IMR-90 (cell line): ENCODE measurements around the gene INPP5D. TPM values are rescaled to one million over a fixed set of nuclear protein-coding genes. Genes with fewer than 3 reads are reported as not detected.

Experiments
- ATAC-seq: fragments of 200-7000 bp; cut with Tn5 transposase; 2 replicates; pipeline ENCODE4 v1.9.1; 2020; ENCODE audit warnings: low read depth, mild to moderate bottlenecking, moderate library complexity
- BruUV-seq: library from RNA; stranded (reverse); fragments of 400-500 nt; replicated peaks from 2 replicates; lab custom pipeline; 2021; lab: Mats Ljungman, UMichigan
- CTCF ChIA-PET: fragments of 300-600 bp; formaldehyde crosslinking; extraction: SDS; loops from one replicate; lab custom pipeline; 2021; ENCODE audit warnings: antibody characterized with exemption; lab: Yijun Ruan, JAX
- POLR2A ChIA-PET: fragments of 300-600 bp; sonication (Branson Sonifier 250); formaldehyde crosslinking; loops from one replicate; lab custom pipeline; 2022; ENCODE audit warnings: antibody characterized with exemption; ENCODE audit not compliant: unreplicated experiment; lab: Charles Lee
- DNase-seq: peaks from one replicate; pipeline ENCODE4 v3.0.0; 2013
- H2AFZ ChIP-seq: replicated peaks from 2 replicates; pipeline ENCODE3; 2013; ENCODE audit warnings: low read length, mild to moderate bottlenecking; ENCODE audit not compliant: poor library complexity
- H2AK5ac ChIP-seq: 2 replicates; pipeline ENCODE4 v1.6.1; 2013; ENCODE audit warnings: low read depth, low read length, inconsistent platforms
- H2AK9ac ChIP-seq: replicated peaks from 2 replicates; pipeline ENCODE3; 2013; ENCODE audit warnings: mild to moderate bottlenecking, low read depth, low read length, moderate library complexity; ENCODE audit not compliant: poor library complexity
- H2BK120ac ChIP-seq: 2 replicates; pipeline ENCODE4 v1.6.1; 2013; ENCODE audit warnings: low read depth, low read length, inconsistent platforms
- H2BK15ac ChIP-seq: 3 replicates; pipeline ENCODE4 v1.6.1; 2013; ENCODE audit warnings: low read depth, low read length, inconsistent platforms
- H2BK20ac ChIP-seq: 2 replicates; pipeline ENCODE4 v1.6.1; 2013; ENCODE audit warnings: low read depth, mild to moderate bottlenecking, inconsistent platforms, low read length, moderate library complexity
- H2BK5ac ChIP-seq: 2 replicates; pipeline ENCODE4 v1.6.1; 2013; ENCODE audit warnings: mild to moderate bottlenecking, low read depth, low read length, inconsistent platforms; ENCODE audit not compliant: poor library complexity, severe bottlenecking
- H3K14ac ChIP-seq: replicated peaks from 2 replicates; pipeline ENCODE4 v1.6.1; 2013; ENCODE audit warnings: low read depth, low read length, inconsistent platforms
- H3K18ac ChIP-seq: 2 replicates; pipeline ENCODE4 v1.6.1; 2013; ENCODE audit warnings: low read depth, low read length, control low read depth
- H3K23ac ChIP-seq: 2 replicates; pipeline ENCODE4 v1.6.1; 2013; ENCODE audit warnings: low read depth, low read length, inconsistent platforms
- H3K27ac ChIP-seq: 2 replicates; pipeline ENCODE4 v1.5.1; 2013; ENCODE audit warnings: mild to moderate bottlenecking, control low read depth, low read length; ENCODE audit not compliant: insufficient read depth
- H3K27me3 ChIP-seq: 2 replicates; pipeline ENCODE4 v1.6.1; 2013; ENCODE audit warnings: low read length; ENCODE audit not compliant: control insufficient read depth, insufficient read depth
- H3K36me3 ChIP-seq: 2 replicates; pipeline ENCODE4 v1.6.1; 2013; ENCODE audit warnings: low read length, mixed read lengths; ENCODE audit not compliant: control insufficient read depth, insufficient read depth
- H3K4ac ChIP-seq: 2 replicates; pipeline ENCODE4 v1.6.1; 2013; ENCODE audit warnings: low read depth, low read length, inconsistent platforms
- H3K4me1 ChIP-seq: 2 replicates; pipeline ENCODE4 v1.6.1; 2013; ENCODE audit warnings: low read length, mixed read lengths; ENCODE audit not compliant: control insufficient read depth, insufficient read depth
- H3K4me2 ChIP-seq: 2 replicates; pipeline ENCODE4 v1.6.1; 2013; ENCODE audit warnings: low read depth, mild to moderate bottlenecking, control low read depth, low read length, moderate library complexity
- H3K4me3 ChIP-seq: 2 replicates; pipeline ENCODE4 v1.5.1; 2013; ENCODE audit warnings: low read depth, mild to moderate bottlenecking, control low read depth, low read length, moderate library complexity; ENCODE audit not compliant: insufficient read depth
- H3K56ac ChIP-seq: 2 replicates; pipeline ENCODE4 v1.6.1; 2013; ENCODE audit warnings: low read length, inconsistent platforms; ENCODE audit not compliant: insufficient read depth; ENCODE audit errors: extremely low read depth
- H3K79me1 ChIP-seq, 2 experiments: 2 replicates each; pipeline ENCODE4 v1.6.1; 2013; ENCODE audit warnings: low read length in 2 of 2, inconsistent platforms in 1 of 2, low read depth in 1 of 2
- H3K9ac ChIP-seq: 2 replicates; pipeline ENCODE4 v1.6.1; 2013; ENCODE audit warnings: low read depth, low read length, control low read depth
- H3K9me1 ChIP-seq: 2 replicates; pipeline ENCODE4 v1.6.1; 2013; ENCODE audit warnings: low read length, inconsistent platforms; ENCODE audit not compliant: insufficient read depth
- H3K9me3 ChIP-seq: 2 replicates; pipeline ENCODE4 v1.6.1; 2013; ENCODE audit warnings: low read length; ENCODE audit not compliant: control insufficient read depth, insufficient read depth
- H4K20me1 ChIP-seq: 2 replicates; pipeline ENCODE4 v1.6.1; 2013; ENCODE audit warnings: low read length, inconsistent platforms; ENCODE audit not compliant: insufficient read depth
- H4K5ac ChIP-seq: 2 replicates; pipeline ENCODE4 v1.6.1; 2013; ENCODE audit warnings: mild to moderate bottlenecking, low read depth, low read length, control low read depth
- H4K8ac ChIP-seq, 2 experiments: 2 replicates each; pipeline ENCODE4 v1.6.1; 2013; ENCODE audit warnings: low read depth in 2 of 2, low read length in 2 of 2, control low read depth in 1 of 2, inconsistent platforms in 1 of 2
- H4K91ac ChIP-seq: 2 replicates; pipeline ENCODE4 v1.6.1; 2013; ENCODE audit warnings: low read depth, low read length, inconsistent platforms; ENCODE audit not compliant: insufficient read depth
- BHLHE40 ChIP-seq: fragments of 150-350 bp; IDR thresholded peaks from 2 replicates; pipeline ENCODE4 v1.6.1; 2016; ENCODE audit warnings: mild to moderate bottlenecking, low read depth, low read length
- CEBPB ChIP-seq: IDR thresholded peaks from 2 replicates; pipeline ENCODE4 v1.6.1; 2012; ENCODE audit warnings: low read depth, low read length, improper control_type of control experiment
- CHD1 ChIP-seq: IDR thresholded peaks from 2 replicates; pipeline ENCODE4 v1.6.1; 2012; ENCODE audit warnings: low read depth, low read length, improper control_type of control experiment
- FOS ChIP-seq: fragments of 150-350 bp; IDR thresholded peaks from 2 replicates; pipeline ENCODE4 v1.6.1; 2016; ENCODE audit warnings: low read depth, low read length
- MAFK ChIP-seq: IDR thresholded peaks from 2 replicates; pipeline ENCODE4 v1.6.1; 2012; ENCODE audit warnings: low read depth, low read length, improper control_type of control experiment
- MXI1 ChIP-seq: IDR thresholded peaks from 2 replicates; pipeline ENCODE4 v1.6.1; 2012; ENCODE audit warnings: low read depth, mild to moderate bottlenecking, low read length, moderate library complexity, borderline replicate concordance
- POLR2A ChIP-seq: IDR thresholded peaks from 2 replicates; pipeline ENCODE4 v1.6.1; 2012; ENCODE audit warnings: mild to moderate bottlenecking, low read depth, low read length
- RAD21 ChIP-seq: IDR thresholded peaks from 2 replicates; pipeline ENCODE4 v1.6.1; 2012; ENCODE audit warnings: low read length, improper control_type of control experiment
- RFX5 ChIP-seq: IDR thresholded peaks from 2 replicates; pipeline ENCODE4 v1.8.0; 2012; ENCODE audit warnings: low read depth, mild to moderate bottlenecking, low read length, moderate library complexity
- SMC3 ChIP-seq: fragments of 150-350 bp; IDR thresholded peaks from 2 replicates; pipeline ENCODE4 v1.6.1; 2016; ENCODE audit warnings: low read depth, mild to moderate bottlenecking, antibody characterized with exemption, low read length, moderate library complexity
- WGBS, 2 experiments: methylation state at CpG; one replicate each; pipeline versions ENCODE4 v1.1.5 to v1.1.7; 2013; ENCODE audit warnings: missing lambda C conversion rate in 2 of 2; ENCODE audit not compliant: insufficient read length in 1 of 2; ENCODE audit errors: extremely low coverage in 2 of 2; 5-methylcytosine and 5-hydroxymethylcytosine counted together
- dilution Hi-C: fragments of 300-500 bp; cut with HindIII; formaldehyde crosslinking; loops from one replicate; pipeline ENCODE4 v1.14.3; 2018; ENCODE audit warnings: low sequenced_read_pairs; ENCODE audit not compliant: unreplicated experiment
- in situ Hi-C: fragments of 300-500 bp; cut with MboI; formaldehyde crosslinking; loops from 3 replicates; pipeline ENCODE4 v1.14.3; 2019; ENCODE audit warnings: low sequenced_read_pairs, inconsistent platforms, mixed read lengths
- intact Hi-C: fragments of 100-400 bp; cut with micrococcal nuclease; formaldehyde crosslinking; loops from 2 replicates; pipeline ENCODE4 v1.10.0; 2022
- polyA plus RNA-seq, 3 experiments: library from polyadenylated mRNA; depleted of rRNA; stranded (reverse); fragments of >200 nt; gene quantifications; 2 replicates each; pipeline ENCODE4 v1.2.3, GENCODE V29; 2012; ENCODE audit warnings: low replicate concordance in 1 of 3
- total RNA-seq: library from RNA; depleted of rRNA; stranded (reverse); fragments of >200 nt; gene quantifications from 2 replicates; pipeline ENCODE4 v1.2.3, GENCODE V29; 2012
- TF ChIP-seq, protein P1 (sequence below): fragments of 150-350 bp; IDR thresholded peaks from 2 replicates; pipeline ENCODE4 v1.6.1; 2017; ENCODE audit warnings: mild to moderate bottlenecking, antibody characterized with exemption, low read length, low read depth
- TF ChIP-seq, protein P2 (sequence below): fragments of 150-350 bp; IDR thresholded peaks from 2 replicates; pipeline ENCODE4 v1.6.1; 2016; ENCODE audit warnings: low read depth, mild to moderate bottlenecking, low read length, moderate library complexity, borderline replicate concordance
- TF ChIP-seq, protein P3 (sequence below): conservative IDR thresholded peaks from 2 replicates; pipeline ENCODE4 v1.5.1; 2012; ENCODE audit warnings: mild to moderate bottlenecking, low read depth, low read length, improper control_type of control experiment

The INPP5D gene
- total and polyA plus RNA-seq, 2 of the 4 experiments (the other 2 are of a cell fraction) = 0.18 to 0.29 TPM

DNA sequence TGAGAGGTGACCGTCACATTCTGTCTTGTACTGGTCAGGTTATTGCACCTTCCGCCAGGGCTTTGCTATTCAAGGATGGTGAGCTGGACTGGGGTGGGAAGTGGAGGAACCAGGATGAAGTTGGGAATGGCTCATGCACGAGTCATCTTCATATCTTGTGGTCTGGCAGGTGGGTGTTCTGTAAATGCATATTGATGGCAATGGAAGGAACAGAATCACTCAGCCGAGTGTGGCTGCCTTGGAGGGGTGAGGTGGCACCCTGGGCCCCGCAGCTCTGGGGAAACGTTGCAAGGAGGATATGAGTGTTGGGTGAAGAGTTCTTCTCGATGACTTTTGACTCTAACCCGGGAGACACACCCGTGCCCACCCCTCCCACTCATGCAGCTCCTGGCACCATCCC is 26.5 kb upstream of the INPP5D start (continued):
- TF ChIP-seq CEBPB = no peak
- no peak for TF ChIP-seq MAFK
- no peak for TF ChIP-seq RAD21
- no peak for TF ChIP-seq POLR2A

DNA sequence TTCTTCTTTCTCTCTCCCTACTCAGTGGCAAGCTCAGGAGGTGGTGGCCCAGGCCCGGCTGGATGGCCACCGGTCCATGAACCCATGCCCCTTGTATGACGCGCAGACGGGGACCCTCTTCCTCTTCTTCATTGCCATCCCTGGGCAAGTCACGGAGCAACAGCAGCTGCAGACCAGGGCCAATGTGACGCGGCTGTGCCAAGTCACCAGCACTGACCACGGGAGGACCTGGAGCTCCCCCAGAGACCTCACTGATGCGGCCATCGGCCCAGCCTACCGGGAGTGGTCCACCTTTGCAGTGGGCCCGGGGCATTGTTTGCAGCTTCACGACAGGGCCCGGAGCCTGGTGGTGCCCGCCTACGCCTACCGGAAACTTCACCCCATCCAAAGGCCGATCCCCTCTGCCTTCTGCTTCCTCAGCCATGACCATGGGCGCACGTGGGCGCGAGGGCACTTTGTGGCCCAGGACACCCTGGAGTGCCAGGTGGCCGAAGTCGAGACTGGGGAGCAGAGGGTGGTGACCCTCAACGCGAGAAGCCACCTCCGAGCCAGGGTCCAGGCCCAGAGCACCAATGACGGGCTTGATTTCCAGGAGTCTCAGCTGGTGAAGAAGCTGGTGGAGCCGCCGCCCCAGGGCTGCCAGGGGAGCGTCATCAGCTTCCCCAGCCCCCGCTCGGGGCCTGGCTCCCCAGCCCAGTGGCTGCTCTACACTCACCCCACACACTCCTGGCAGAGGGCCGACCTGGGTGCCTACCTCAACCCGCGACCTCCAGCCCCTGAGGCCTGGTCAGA is 25.9 kb upstream of the INPP5D start:
- CTCF ChIA-PET = no interaction called here
- no peaks in the 10 kb centered on the region for H4K20me1 ChIP-seq
- no peaks in the 10 kb centered on the region for H3K4me1 ChIP-seq
- no peaks in the 10 kb centered on the region for H3K79me1 ChIP-seq
- ATAC-seq (no peak), DNase-seq (no peak)
- H2BK20ac ChIP-seq = no peak overlapping the region
- no peaks in the 10 kb centered on the region for H3K36me3 ChIP-seq
- no peak overlapping the region for H3K56ac ChIP-seq
- no peak overlapping the region for H3K27ac ChIP-seq
- no peak overlapping the region for H3K4ac ChIP-seq
- H3K9me3 ChIP-seq = peaks cover 4% of the 10 kb centered on the region; the same call in 1 of the 2 replicates
- no peak overlapping the region for H2BK5ac ChIP-seq
- dilution Hi-C loops (no loop called here), intact Hi-C loops (no loop called here), in situ Hi-C loops (no loop called here)
- no peak overlapping the region for H2AK5ac ChIP-seq
- H3K23ac ChIP-seq = no peak overlapping the region
- H2BK120ac ChIP-seq = no peak overlapping the region
- H3K9me1 ChIP-seq = peaks cover 8% of the 10 kb centered on the region; the same call in 1 of the 2 replicates
- H4K8ac ChIP-seq = no peak overlapping the region
- no peak overlapping the region for H4K91ac ChIP-seq
- WGBS, 2 experiments = 91% methylated on average over 7 of the region's 37 CpGs; no CpG with 5 or more reads in 1 of the 2 experiments
- H3K27me3 ChIP-seq = peaks cover 3% of the 10 kb centered on the region
- no peak overlapping the region for H3K4me3 ChIP-seq
- H2AK9ac ChIP-seq = no peak overlapping the region
- H3K14ac ChIP-seq = no peak overlapping the region
- POLR2A ChIA-PET = no interaction called here
- no peak overlapping the region for H3K4me2 ChIP-seq
- no peak overlapping the region for H4K5ac ChIP-seq
- H3K9ac ChIP-seq = no peak overlapping the region
- no TSS peak for BruUV-seq
- H2AFZ ChIP-seq = no peak overlapping the region
- no peak overlapping the region for H3K18ac ChIP-seq
- TF ChIP-seq MXI1 (no peak), CEBPB (no peak), RAD21 (no peak), SMC3 (no peak), CHD1 (no peak), BHLHE40 (no peak), POLR2A (no peak), FOS (no peak), RFX5 (no peak), MAFK (no peak)
- TF ChIP-seq, protein P1, sequence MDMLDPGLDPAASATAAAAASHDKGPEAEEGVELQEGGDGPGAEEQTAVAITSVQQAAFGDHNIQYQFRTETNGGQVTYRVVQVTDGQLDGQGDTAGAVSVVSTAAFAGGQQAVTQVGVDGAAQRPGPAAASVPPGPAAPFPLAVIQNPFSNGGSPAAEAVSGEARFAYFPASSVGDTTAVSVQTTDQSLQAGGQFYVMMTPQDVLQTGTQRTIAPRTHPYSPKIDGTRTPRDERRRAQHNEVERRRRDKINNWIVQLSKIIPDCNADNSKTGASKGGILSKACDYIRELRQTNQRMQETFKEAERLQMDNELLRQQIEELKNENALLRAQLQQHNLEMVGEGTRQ = no peak
- TF ChIP-seq, protein P2, sequence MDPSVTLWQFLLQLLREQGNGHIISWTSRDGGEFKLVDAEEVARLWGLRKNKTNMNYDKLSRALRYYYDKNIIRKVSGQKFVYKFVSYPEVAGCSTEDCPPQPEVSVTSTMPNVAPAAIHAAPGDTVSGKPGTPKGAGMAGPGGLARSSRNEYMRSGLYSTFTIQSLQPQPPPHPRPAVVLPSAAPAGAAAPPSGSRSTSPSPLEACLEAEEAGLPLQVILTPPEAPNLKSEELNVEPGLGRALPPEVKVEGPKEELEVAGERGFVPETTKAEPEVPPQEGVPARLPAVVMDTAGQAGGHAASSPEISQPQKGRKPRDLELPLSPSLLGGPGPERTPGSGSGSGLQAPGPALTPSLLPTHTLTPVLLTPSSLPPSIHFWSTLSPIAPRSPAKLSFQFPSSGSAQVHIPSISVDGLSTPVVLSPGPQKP = no peak
- TF ChIP-seq, protein P3, sequence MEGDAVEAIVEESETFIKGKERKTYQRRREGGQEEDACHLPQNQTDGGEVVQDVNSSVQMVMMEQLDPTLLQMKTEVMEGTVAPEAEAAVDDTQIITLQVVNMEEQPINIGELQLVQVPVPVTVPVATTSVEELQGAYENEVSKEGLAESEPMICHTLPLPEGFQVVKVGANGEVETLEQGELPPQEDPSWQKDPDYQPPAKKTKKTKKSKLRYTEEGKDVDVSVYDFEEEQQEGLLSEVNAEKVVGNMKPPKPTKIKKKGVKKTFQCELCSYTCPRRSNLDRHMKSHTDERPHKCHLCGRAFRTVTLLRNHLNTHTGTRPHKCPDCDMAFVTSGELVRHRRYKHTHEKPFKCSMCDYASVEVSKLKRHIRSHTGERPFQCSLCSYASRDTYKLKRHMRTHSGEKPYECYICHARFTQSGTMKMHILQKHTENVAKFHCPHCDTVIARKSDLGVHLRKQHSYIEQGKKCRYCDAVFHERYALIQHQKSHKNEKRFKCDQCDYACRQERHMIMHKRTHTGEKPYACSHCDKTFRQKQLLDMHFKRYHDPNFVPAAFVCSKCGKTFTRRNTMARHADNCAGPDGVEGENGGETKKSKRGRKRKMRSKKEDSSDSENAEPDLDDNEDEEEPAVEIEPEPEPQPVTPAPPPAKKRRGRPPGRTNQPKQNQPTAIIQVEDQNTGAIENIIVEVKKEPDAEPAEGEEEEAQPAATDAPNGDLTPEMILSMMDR = no peak
- H2BK15ac ChIP-seq = no peak overlapping the region
